D721Med (cell line): ENCODE measurements around the gene AADACL4.

ENCODE experiments used
- DNase-seq: peaks from one replicate; pipeline ENCODE4 v3.0.0; 2011; ENCODE audit warnings: low spot score; ENCODE audit not compliant: insufficient read length
- FAIRE-seq: peaks from 2 replicates; lab custom pipeline; 2011; peaks lifted over from hg19 to GRCh38; lab: Jason Lieb, UNC
- CTCF ChIP-seq: IDR thresholded peaks from 2 replicates; pipeline ENCODE4 v1.5.1; 2012; ENCODE audit warnings: mild to moderate bottlenecking, control low read depth; ENCODE audit not compliant: insufficient read depth; ENCODE audit errors: missing control alignments

AADACL4 gene

GRCh38 chr1:12620931-12621330, 23.0 kb upstream of the AADACL4 start:
- no peak for TF ChIP-seq CTCF
- FAIRE-seq: no peak

DNA sequence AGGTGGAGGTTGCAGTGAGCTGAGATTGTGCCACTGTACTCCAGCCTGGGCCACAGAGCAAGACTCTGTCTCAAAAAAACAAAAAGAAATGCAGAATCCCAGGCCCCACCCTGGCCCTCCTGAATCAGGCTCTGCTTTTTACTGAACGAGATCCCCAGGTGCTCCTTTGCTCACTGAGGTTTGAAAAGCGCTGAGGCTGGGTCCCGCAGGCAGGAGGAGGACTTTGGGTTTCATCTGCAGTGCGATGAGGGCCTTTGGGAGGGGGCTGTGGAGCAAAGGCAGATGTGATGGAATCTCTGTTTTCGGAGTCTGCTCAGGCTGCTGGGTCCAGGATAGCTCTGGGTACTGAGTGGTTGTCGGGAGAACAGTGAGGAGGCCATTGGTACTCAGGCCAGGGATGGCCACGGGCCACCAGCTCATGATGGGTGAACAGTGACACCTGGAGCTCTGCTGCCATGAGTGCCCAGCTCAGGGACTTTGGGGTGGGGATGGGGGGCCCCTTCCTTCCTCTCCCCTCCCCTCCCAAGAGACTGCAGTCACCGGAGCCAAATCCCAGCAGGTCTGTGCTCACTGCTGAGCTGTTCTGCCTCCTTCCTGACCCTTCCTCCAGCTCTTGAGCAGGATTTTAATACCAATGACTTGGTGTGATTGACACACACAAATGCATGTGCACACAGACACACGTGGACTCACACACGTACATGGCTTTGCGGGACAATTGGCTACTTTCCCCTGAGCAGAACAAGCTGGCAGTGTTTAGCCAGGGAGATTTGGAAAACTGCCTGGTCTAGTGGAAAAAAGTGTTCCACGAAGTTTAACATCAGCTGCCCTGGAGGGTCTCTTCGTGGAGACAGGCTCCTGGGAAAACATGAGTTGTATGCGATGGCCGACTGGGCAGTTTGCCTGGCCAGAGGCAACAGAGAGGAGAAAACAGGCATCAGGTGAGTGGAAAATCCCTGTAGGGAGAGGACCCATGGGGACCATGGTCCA, 22.2 kb upstream of the AADACL4 start:
- FAIRE-seq (no peak), DNase-seq (no peak)
- TF ChIP-seq CTCF: no peak

More at GRCh38 chr1:12620931-12621330, 23.0 kb upstream of the AADACL4 start:
- no peak for DNase-seq

GRCh38 chr1:12622506-12622905, 21.4 kb upstream of the AADACL4 start:
- FAIRE-seq (no peak), DNase-seq (no peak)
- TF ChIP-seq CTCF: no peak

- FAIRE-seq (no peak), DNase-seq (no peak)
- TF ChIP-seq CTCF: no peak
Observed at GRCh38 chr1:12625276-12625675, 18.6 kb upstream of the AADACL4 start.

DNA sequence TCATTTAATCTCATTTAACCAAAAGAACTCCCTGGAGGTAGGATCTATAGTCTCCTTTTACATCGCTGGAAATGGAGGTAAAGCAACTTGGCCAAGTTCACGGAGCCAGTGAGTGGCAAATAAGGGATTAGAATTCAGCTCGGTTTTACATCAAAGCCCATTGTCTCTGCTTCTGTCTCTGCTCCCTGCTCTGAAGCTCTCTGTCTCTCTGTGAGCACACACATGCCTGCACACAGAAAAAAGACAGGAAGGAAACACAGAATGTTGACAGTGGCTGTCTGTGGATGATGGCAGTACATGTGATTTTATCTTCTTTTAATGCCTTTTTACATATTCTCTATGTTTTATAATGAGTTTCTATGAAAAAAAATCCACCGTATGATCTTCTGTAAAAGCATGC, 17.0 kb upstream of the AADACL4 start:
- TF ChIP-seq CTCF: no peak
- DNase-seq: no peak
- no peak for FAIRE-seq

DNA sequence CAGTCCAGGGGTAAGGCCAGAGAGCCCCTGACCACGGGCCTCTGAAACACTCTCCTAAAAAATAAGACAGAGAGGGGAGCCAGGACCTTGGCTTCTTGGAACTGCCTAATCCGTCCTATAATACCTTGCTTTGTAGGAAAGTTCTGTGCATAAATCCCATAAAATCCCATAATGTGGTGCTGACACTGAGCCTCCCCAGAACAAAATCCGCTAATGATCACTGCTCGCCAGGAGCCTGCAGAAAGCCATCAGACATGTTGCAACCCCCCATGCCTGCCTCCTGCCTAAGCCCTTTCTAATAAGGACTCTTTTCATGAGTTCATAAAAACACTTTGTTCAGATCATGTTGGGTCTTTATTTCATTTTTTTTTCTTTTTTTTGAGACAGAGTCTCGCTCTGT, 16.6 kb upstream of the AADACL4 start:
- FAIRE-seq (no peak), DNase-seq (no peak)
- no peak for TF ChIP-seq CTCF

DNA sequence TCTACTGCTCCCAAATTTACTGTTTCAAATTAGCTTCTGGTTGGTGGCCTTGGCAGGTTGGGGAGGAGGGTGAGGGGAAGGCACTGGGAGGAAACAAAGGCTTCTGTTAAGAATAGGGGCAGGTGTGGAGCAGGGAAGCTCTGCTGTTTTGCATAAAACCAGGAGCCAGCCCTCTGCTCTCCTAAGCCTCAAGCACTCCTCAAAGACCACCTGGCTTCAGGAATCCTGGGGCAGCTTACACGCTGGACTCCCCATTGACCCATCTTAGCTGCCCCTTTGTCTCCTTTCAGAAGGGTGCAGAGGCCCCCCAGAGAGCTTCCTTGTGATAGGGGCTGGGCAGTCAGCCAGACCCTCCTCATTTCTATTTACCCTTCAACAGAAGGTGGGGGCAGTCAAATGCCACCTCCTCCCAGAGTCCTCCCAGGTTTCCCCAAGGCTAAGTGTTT, 14.4 kb upstream of the AADACL4 start:
- no peak for FAIRE-seq
- no peak for DNase-seq

More for the DNA sequence above, 14.4 kb upstream of the AADACL4 start:
- no peak for TF ChIP-seq CTCF
